RWPE1 (cell line): ENCODE measurements around the gene DSCAM.

ENCODE experiments used
- CTCF ChIA-PET: fragments of 350-600 bp; sonication (Branson Sonifier 250); formaldehyde crosslinking; extraction: SDS; loops from one replicate; lab custom pipeline; 2021; lab: Yijun Ruan, JAX
- POLR2A ChIA-PET: fragments of 400-600 bp; formaldehyde crosslinking; extraction: SDS; loops from one replicate; lab custom pipeline; 2020; ENCODE audit warnings: antibody characterized with exemption; ENCODE audit not compliant: low non-redundant PET; lab: Yijun Ruan, JAX
- DNase-seq: peaks from one replicate; pipeline ENCODE4 v3.0.0; 2012; ENCODE audit warnings: low spot score
- H3K27ac ChIP-seq: fragments of 450-650 bp; 2 replicates; pipeline ENCODE4 v1.5.1; 2017
- TF ChIP-seq, protein P1 (sequence below): fragments of 450-650 bp; conservative IDR thresholded peaks from 2 replicates; pipeline ENCODE4 v1.5.1; 2017; ENCODE audit warnings: low read depth, mild to moderate bottlenecking

Gene DSCAM

DNA sequence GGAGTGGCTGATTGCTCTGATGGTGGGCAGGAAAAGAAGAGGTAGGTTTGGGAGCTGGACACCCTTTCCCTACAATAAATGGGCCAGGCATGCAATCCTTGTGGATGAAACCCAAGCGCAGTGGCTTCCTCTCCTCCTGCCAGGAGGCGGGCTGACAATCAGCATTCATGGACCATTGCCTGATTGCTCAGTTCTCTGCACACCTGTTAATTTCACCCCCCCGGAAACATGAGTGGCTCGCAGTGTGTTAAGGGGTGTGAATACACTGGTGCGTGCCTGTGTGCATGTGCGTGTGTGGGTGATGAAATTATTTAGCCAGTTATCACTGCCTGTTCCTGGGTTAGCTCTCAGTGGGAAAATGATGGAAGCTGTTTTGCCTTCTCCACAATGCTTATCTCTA is 669.0 kb downstream of the DSCAM start:
- POLR2A ChIA-PET = no interaction called here
- DNase-seq = no peak
- CTCF ChIA-PET = no interaction called here
- no peak overlapping the region for H3K27ac ChIP-seq
- TF ChIP-seq, protein P1, sequence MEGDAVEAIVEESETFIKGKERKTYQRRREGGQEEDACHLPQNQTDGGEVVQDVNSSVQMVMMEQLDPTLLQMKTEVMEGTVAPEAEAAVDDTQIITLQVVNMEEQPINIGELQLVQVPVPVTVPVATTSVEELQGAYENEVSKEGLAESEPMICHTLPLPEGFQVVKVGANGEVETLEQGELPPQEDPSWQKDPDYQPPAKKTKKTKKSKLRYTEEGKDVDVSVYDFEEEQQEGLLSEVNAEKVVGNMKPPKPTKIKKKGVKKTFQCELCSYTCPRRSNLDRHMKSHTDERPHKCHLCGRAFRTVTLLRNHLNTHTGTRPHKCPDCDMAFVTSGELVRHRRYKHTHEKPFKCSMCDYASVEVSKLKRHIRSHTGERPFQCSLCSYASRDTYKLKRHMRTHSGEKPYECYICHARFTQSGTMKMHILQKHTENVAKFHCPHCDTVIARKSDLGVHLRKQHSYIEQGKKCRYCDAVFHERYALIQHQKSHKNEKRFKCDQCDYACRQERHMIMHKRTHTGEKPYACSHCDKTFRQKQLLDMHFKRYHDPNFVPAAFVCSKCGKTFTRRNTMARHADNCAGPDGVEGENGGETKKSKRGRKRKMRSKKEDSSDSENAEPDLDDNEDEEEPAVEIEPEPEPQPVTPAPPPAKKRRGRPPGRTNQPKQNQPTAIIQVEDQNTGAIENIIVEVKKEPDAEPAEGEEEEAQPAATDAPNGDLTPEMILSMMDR = no peak

DNA sequence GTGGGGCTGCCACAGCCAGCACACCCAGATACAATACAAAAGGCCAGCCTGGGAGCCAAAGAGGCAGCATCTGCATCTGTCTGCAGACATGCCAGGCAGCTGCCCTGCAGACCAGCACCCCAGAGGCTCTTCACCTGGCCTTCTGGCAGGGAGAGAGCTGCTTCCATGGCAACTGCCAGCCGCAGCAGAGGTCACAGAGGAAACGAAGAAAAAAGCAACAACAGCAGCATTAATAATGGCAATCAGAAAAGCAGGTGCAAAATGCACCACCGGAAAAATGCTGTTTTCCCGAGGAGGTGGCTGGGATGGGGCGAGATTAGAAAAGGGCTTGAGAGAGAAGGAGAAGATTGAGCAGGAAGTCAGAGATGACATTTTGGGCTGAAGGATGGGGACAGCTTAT is 670.2 kb downstream of the DSCAM start:
- POLR2A ChIA-PET = no interaction called here
- TF ChIP-seq, protein P1 = no peak
- CTCF ChIA-PET = interaction anchor here (0.6 kb wide), 2 partner anchors 9 to 33 kb away, joined by 3 read pairs; no protein-coding TSS in a partner anchor
- H3K27ac ChIP-seq = no peak overlapping the region
- DNase-seq = no peak

DNA sequence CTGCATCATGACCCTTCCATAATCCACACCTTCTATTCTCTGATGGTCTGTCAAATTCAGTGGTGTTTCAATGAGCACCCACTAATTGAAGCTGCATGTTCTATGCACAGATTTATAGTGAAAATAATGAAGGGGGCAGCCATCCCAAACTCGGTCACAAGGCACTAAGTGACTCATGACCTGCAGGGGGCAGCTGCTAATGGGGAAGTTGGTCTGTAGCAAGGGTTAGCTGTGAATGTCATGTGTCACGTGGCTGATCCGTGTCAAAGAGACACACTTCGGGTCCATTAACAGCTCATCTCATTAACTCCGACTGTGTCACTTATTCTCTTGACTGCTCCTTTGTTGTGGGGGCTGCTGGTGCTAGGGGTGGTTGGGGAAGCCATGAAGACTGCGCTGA is 673.1 kb downstream of the DSCAM start:
- no peak for DNase-seq
- TF ChIP-seq, protein P1 = no peak
- POLR2A ChIA-PET = no interaction called here
- CTCF ChIA-PET = no interaction called here
- H3K27ac ChIP-seq = no peak overlapping the region

DNA sequence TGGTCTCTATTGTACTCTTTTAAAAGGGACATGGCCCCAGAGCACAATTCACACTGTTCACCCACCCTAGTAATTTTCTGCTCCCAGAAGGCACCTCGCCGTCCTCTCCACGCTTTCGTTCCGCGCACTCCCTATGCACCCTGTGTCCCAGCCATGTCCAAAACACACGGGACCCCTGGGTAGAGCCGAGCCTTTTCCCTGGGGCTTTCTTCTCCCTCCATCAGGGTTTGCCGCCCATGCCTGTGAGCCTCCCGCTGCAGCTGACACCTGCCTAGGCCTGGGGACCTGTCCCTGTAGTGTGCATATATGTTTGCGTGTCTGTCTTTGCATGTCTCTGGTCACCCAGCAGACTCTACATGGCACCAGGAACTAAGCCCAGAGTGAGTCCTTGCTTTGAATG is 677.0 kb downstream of the DSCAM start:
- no peak for DNase-seq
- POLR2A ChIA-PET = no interaction called here
- CTCF ChIA-PET = no interaction called here
- TF ChIP-seq, protein P1 = no peak
- H3K27ac ChIP-seq = no peak overlapping the region

DNA sequence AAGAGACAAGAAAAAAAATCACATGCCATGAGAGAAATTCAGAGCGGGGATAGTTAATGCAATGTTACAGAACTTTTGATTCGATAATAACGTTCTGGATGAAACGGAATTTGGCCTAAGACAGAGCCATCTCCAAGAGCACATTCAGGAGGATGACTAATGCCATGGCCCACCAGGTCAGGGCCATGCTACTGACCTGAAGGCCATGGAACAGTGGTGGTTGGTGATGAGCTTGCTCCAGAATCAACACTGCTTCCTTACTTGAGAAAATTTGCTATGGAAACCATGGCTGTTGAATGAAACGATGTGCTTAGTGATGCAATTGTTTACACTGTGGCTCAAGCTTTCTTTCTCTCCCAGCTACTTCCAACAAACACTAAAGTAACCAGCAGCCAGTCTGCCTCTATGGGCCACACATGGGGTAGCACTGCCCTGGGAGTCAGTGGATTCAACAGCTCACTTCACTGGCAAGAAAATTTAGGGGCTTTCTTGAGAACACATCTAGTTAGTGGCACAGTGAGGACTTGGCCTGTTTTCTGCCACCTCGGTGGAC is 680.6 kb downstream of the DSCAM start:
- no peak overlapping the region for H3K27ac ChIP-seq
- POLR2A ChIA-PET = no interaction called here
- TF ChIP-seq, protein P1 = no peak
- DNase-seq = no peak
- CTCF ChIA-PET = no interaction called here

DNA sequence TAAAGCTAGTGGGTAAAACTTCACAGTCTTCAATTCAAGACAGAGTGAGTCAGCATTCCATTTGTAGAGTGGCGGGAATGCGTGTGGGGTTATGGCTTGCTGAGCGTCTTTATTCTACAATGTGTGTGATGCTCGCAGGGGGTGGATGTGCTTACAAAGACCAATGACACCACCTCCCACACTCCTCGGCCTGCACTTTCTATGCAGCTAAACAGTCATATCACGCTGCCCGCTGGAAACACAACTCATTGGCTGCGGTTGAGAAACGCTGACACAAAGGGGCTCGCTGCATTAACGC is 681.2 kb downstream of the DSCAM start:
- CTCF ChIA-PET = interaction anchor here (0.7 kb wide), 1 partner anchor 648 kb away, joined by 4 read pairs; no protein-coding TSS in a partner anchor
- POLR2A ChIA-PET = no interaction called here
- no peak for DNase-seq
- TF ChIP-seq, protein P1 = no peak
- no peak overlapping the region for H3K27ac ChIP-seq
